Muscle of leg (tissue), 11 donors: ENCODE measurements around the gene TUBGCP2. TPM values are rescaled to one million over a fixed set of nuclear protein-coding genes. Genes with fewer than 3 reads are reported as not detected.

Experiments used
- DNase-seq: peaks from one replicate; pipeline ENCODE4 v3.0.0; 2013
- H3K27ac ChIP-seq: one replicate; pipeline ENCODE4 v1.5.1; 2013; ENCODE audit warnings: mild to moderate bottlenecking, low read length, control low read depth
- H3K27me3 ChIP-seq: one replicate; pipeline ENCODE4 v1.6.1; 2013; ENCODE audit warnings: low read length; ENCODE audit not compliant: control insufficient read depth, insufficient read depth
- H3K36me3 ChIP-seq: one replicate; pipeline ENCODE4 v1.6.1; 2013; ENCODE audit warnings: low read length; ENCODE audit not compliant: control insufficient read depth, insufficient read depth
- H3K4me1 ChIP-seq: one replicate; pipeline ENCODE4 v1.6.1; 2013; ENCODE audit warnings: low read length; ENCODE audit not compliant: control insufficient read depth, insufficient read depth
- H3K4me3 ChIP-seq: one replicate; pipeline ENCODE4 v1.5.1; 2013; ENCODE audit warnings: low read length, control low read depth
- H3K9me3 ChIP-seq: replicated peaks from 2 replicates; pipeline ENCODE4 v1.6.1; 2013; ENCODE audit warnings: low read depth, low read length; ENCODE audit not compliant: control insufficient read depth
- WGBS: methylation state at CpG from one replicate; pipeline ENCODE4 v1.1.5; 2013; ENCODE audit warnings: missing lambda C conversion rate; ENCODE audit not compliant: insufficient coverage; 5-methylcytosine and 5-hydroxymethylcytosine counted together
- polyA plus RNA-seq, 8 donors: library from polyadenylated mRNA; unstranded; fragments of 120-200 nt; gene quantifications; one replicate each; pipeline versions ENCODE4 v1.2.1 to v1.2.3, GENCODE V29; 2013; ENCODE audit warnings: inconsistent platforms in 1 of 8, low replicate concordance in 1 of 8; ENCODE audit not compliant: insufficient read length in 8 of 8, insufficient read depth in 1 of 8
- total RNA-seq: library from RNA; stranded (reverse); fragments of 120-200 nt; gene quantifications from one replicate; pipeline ENCODE4 v1.2.4, GENCODE V29; 2013

TUBGCP2 gene
- total and polyA plus RNA-seq, 9 donors = 33.6 to 51.2 (median 39.7) TPM

DNA sequence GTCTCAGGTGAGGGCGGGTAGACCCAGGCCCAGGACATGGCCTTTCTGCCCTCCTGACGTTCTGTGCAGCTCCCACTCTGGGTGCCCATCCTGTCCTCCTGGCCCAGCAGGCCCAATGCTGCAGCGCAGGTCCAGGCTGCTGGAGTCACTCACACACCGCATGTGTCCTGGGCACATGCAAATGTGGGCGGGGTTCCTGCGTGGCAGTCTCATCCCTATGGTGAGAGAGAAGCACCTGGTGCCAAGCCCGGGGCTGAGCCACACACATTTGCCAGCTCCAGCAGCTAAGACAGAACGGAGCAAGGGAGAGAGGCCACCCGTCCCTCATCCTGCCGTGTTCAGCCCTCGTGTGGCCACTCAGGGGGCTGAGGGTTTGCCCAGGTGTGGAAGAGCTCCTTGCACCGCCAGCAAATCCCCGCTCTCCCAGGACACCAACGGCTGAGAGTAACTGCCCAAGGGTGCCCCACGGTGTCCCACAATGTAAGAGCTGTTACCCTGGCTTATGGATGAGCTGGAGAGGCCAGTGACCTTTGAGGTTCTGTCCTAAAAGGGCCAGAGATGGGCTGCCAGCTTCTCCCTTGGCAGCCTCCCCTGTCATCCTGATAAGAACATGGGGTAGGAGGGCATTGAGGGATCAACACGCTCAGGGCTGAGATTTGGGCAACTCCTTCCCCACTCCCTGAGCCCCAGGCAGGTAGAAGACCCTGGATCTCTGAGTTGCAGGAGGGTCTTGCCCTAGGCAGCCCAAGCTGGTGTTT is 44.7 kb upstream of the TUBGCP2 start:
- H3K27me3 ChIP-seq = peaks cover 4% of the 10 kb centered on the region
- no peak overlapping the region for H3K4me3 ChIP-seq
- no peak for DNase-seq
- no peak overlapping the region for H3K27ac ChIP-seq
- 75% methylated on average over 15 of the region's 16 CpGs for WGBS
- no peaks in the 10 kb centered on the region for H3K9me3 ChIP-seq
- H3K36me3 ChIP-seq = no peaks in the 10 kb centered on the region
- H3K4me1 ChIP-seq = peaks cover 13% of the 10 kb centered on the region

GRCh38 chr10:133351408-133352318 is 43.0 kb upstream of the TUBGCP2 start:
- no peak for DNase-seq
- H3K4me3 ChIP-seq = no peak overlapping the region
- no peak overlapping the region for H3K27ac ChIP-seq
- no peaks in the 10 kb centered on the region for H3K36me3 ChIP-seq
- no peaks in the 10 kb centered on the region for H3K9me3 ChIP-seq
- H3K4me1 ChIP-seq = peaks cover 7% of the 10 kb centered on the region
- peaks cover 12% of the 10 kb centered on the region for H3K27me3 ChIP-seq
- 47% methylated on average over 21 of the region's 24 CpGs for WGBS

DNA sequence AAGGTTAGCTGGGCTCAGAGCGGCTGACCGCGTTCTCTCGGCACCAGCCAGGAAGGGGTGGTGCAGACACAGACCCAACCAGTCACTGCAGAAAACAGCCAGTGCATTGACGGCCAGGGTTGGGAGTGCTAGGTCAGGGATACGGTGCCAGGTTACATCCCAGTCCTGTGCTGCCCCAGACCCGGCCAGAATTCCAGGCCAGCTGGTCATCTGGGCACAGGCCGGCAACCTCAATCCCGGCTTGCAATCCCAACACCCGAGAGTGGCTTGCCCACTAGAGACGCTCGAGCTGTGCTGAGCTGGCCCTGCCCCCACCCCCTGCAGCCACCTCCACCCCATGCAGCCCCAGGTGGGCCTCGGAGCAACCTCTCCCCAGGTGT is 42.3 kb upstream of the TUBGCP2 start:
- H3K36me3 ChIP-seq = no peaks in the 10 kb centered on the region
- H3K4me1 ChIP-seq = peaks cover 2% of the 10 kb centered on the region
- no peak for DNase-seq
- no peaks in the 10 kb centered on the region for H3K9me3 ChIP-seq
- H3K4me3 ChIP-seq = no peak overlapping the region
- no peak overlapping the region for H3K27ac ChIP-seq
- WGBS = 27% methylated on average over 12 of the region's 13 CpGs
- peaks cover 16% of the 10 kb centered on the region for H3K27me3 ChIP-seq

- no peak overlapping the region for H3K27ac ChIP-seq
- DNase-seq = no peak
- 71% methylated on average over 12 of the region's 12 CpGs for WGBS
- no peaks in the 10 kb centered on the region for H3K4me1 ChIP-seq
- H3K9me3 ChIP-seq = no peaks in the 10 kb centered on the region
- H3K27me3 ChIP-seq = peaks cover 18% of the 10 kb centered on the region
- no peak overlapping the region for H3K4me3 ChIP-seq
- no peaks in the 10 kb centered on the region for H3K36me3 ChIP-seq
These were observed 41.7 kb upstream of the TUBGCP2 start for GRCh38 chr10:133350283-133350949.

DNA sequence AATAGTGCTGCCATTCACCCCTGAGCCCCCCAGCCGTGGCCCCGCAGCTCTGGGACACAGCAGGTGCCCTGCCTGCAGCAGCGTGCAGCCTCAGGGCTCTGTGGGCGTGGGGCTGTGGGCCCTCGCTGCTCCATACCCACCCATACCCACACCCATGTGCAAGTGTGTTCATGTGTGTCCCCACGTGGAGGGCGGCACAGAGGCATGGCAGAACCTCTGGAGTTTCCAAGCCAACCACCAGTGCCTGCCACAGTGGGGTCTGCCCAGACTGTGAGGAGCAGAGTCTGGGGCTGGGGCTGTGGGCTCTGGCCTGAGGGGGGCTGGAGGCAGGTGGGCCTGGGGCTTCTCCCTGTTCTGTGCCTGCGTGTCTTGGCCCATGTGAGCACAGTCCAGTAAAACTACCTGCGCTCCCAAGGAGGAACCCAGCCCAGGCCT is 40.9 kb upstream of the TUBGCP2 start:
- Histone ChIP-seq H3K27me3 (peaks cover 25% of the 10 kb centered on the region), H3K4me1 (no peaks in the 10 kb centered on the region), H3K27ac (no peak overlapping the region), H3K4me3 (no peak overlapping the region), H3K36me3 (no peaks in the 10 kb centered on the region), H3K9me3 (no peaks in the 10 kb centered on the region)
- no peak for DNase-seq
- 64% methylated on average over 4 of the region's 9 CpGs for WGBS

GRCh38 chr10:133349160-133349568 is 40.5 kb upstream of the TUBGCP2 start:
- no peak for DNase-seq
- H3K4me3 ChIP-seq = no peak overlapping the region
- WGBS = 79% methylated on average over 8 of the region's 8 CpGs
- H3K27me3 ChIP-seq = peaks cover 29% of the 10 kb centered on the region
- no peaks in the 10 kb centered on the region for H3K4me1 ChIP-seq
- no peaks in the 10 kb centered on the region for H3K36me3 ChIP-seq
- no peak overlapping the region for H3K27ac ChIP-seq
- no peaks in the 10 kb centered on the region for H3K9me3 ChIP-seq

GRCh38 chr10:133347710-133348517 is 39.2 kb upstream of the TUBGCP2 start:
- H3K27me3 ChIP-seq = peaks cover 34% of the 10 kb centered on the region
- WGBS = 41% methylated on average over 11 of the region's 16 CpGs
- H3K4me3 ChIP-seq = no peak overlapping the region
- H3K36me3 ChIP-seq = no peaks in the 10 kb centered on the region
- no peaks in the 10 kb centered on the region for H3K4me1 ChIP-seq
- no peak overlapping the region for H3K27ac ChIP-seq
- no peak for DNase-seq
- no peaks in the 10 kb centered on the region for H3K9me3 ChIP-seq

DNA sequence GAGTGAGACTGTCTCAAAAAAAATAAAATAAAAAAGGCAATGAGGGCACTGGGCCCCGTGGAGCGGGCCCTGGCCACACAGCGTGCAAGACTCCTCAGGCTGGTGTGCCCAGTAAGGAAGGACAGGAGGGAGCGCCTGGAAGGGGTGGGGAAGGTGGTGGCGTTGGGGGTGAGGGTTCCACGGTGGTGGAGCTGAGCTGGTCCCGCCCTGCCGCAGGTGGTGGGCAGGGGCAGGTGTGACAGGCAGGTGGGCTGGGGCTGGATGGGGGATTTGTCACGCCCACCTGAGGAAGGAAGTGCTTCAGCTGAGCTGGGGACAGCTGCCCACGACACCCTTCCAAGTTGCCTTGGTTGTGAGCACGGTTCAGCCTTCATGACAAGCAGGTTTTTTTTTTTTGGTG is 37.7 kb upstream of the TUBGCP2 start:
- H3K27me3 ChIP-seq = peaks cover 40% of the 10 kb centered on the region

GRCh38 chr10:133344236-133344635 is 35.6 kb upstream of the TUBGCP2 start:
- H3K4me3 ChIP-seq = no peak overlapping the region
- no peak overlapping the region for H3K27ac ChIP-seq
- DNase-seq = no peak
- no peaks in the 10 kb centered on the region for H3K9me3 ChIP-seq
- H3K36me3 ChIP-seq = no peaks in the 10 kb centered on the region
- H3K4me1 ChIP-seq = no peaks in the 10 kb centered on the region
- peaks cover 40% of the 10 kb centered on the region for H3K27me3 ChIP-seq
- WGBS = 64% methylated on average over 5 of the region's 5 CpGs

More for the DNA sequence above, 37.7 kb upstream of the TUBGCP2 start:
- Histone ChIP-seq H3K36me3 (no peaks in the 10 kb centered on the region), H3K4me3 (no peak overlapping the region), H3K27ac (no peak overlapping the region), H3K9me3 (no peaks in the 10 kb centered on the region), H3K4me1 (no peaks in the 10 kb centered on the region)
- no peak for DNase-seq
- WGBS = 53% methylated on average over 11 of the region's 11 CpGs
